BLaER1 (cell line): ENCODE results near the gene ZDHHC11B.

Experiments
- H3K27ac ChIP-seq: shearing (Covaris generic); formaldehyde crosslinking; 2 replicates; pipeline ENCODE4 v1.8.1; 2022
- H3K27me3 ChIP-seq: shearing (Covaris generic); formaldehyde crosslinking; 2 replicates; pipeline ENCODE4 v1.8.1; 2022
- H3K36me3 ChIP-seq: shearing (Covaris generic); formaldehyde crosslinking; 2 replicates; pipeline ENCODE4 v1.8.1; 2022
- H3K4me1 ChIP-seq: shearing (Covaris generic); formaldehyde crosslinking; 2 replicates; pipeline ENCODE4 v1.8.1; 2022
- H3K4me2 ChIP-seq: shearing (Covaris generic); formaldehyde crosslinking; 2 replicates; pipeline ENCODE4 v1.8.1; 2022
- H3K4me3 ChIP-seq: shearing (Covaris generic); formaldehyde crosslinking; 2 replicates; pipeline ENCODE4 v1.8.1; 2022
- H3K9ac ChIP-seq: shearing (Covaris generic); formaldehyde crosslinking; 2 replicates; pipeline ENCODE4 v1.8.1; 2022
- H3K9me3 ChIP-seq: shearing (Covaris generic); formaldehyde crosslinking; 2 replicates; pipeline ENCODE4 v1.8.1; 2022
- H4K20me1 ChIP-seq: shearing (Covaris generic); formaldehyde crosslinking; 2 replicates; pipeline ENCODE4 v1.8.1; 2022
- Cebpa-rat ChIP-seq: shearing (Covaris generic); IDR thresholded peaks from 2 replicates; pipeline ENCODE4 v1.8.1; 2022

The ZDHHC11B gene

DNA sequence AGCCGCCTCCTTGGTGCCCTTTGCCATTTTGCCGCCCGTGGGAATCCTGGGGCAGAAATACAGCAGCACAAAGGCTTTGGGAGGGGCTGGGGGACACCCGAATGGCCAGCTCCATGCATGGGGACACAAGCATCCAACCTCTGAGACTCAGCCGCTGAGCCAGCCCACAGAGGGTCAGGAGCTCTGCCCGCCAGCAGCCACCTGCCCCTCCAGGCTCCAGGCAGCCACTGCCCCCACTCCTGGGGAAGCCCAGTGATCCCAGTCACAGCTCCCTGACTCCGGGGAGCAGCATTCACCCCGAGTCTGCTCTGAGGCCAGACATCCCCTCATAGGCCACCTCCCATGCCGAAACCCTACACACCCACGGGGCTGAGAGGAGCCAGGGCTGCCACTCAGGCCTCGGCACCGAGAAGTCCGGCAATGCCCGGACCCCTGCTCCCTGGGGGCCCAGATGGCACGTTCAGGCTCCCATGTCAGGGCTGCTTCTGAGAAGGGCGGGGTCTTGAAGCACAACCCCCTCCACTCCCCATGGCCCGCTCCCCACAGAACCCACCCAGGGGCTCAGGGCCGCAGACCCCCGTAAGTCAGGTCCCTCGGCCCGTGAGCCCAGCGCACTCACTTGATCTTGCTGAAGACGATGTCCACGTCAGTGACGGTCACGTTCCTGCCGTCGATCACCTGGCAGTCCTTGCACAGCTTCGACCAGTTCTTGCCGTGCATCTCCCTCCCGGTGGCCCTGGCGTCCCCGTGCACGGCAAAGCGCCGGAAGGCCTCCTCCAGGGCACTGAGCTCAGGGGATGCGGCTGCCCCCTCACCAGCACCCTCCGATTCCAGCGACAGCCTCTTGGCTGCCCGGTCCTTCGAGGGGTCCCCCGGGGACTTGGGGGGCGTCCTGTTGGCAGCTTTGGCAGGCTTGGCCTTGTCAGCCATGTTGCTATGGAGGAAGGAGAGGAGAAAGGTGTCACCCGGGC, 107.1 kb downstream of the ZDHHC11B start:
- Histone ChIP-seq H3K4me1 (peaks cover 39% of the 10 kb centered on the region), H3K36me3 (no peaks in the 10 kb centered on the region), H4K20me1 (peaks cover 45% of the 10 kb centered on the region), H3K4me3 (no peak overlapping the region), H3K9me3 (no peaks in the 10 kb centered on the region), H3K9ac (no peak overlapping the region), H3K27ac (no peak overlapping the region), H3K27me3 (0 out of 2 replicates have a peak, but pooled peaks cover 3% of the 10 kb centered on the region), H3K4me2 (no peak overlapping the region)
- no peak for TF ChIP-seq Cebpa-rat

DNA sequence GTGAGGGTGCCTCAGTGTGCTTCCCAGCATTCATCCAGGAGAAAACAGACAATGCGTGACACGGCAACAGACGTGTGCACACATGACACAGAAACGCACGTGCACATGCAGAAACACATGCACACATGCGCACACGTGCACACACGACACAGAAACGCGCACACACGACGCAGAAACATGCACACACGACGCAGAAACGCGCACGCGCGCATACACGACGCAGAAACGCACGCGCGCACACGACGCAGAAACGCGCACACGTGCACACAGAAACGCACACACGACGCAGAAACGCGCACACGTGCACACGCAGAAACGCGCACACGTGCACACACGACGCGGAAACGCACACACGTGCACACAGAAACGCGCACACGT, 107.8 kb downstream of the ZDHHC11B start:
- 0 out of 2 replicates have a peak, but pooled peaks cover 3% of the 10 kb centered on the region for H3K27me3 ChIP-seq
- no peaks in the 10 kb centered on the region for H3K9me3 ChIP-seq
- peaks cover 46% of the 10 kb centered on the region for H3K4me1 ChIP-seq
- H3K4me2 ChIP-seq = peak overlapping the region; percentile 75
- peaks cover 52% of the 10 kb centered on the region for H4K20me1 ChIP-seq
- TF ChIP-seq Cebpa-rat = no peak
- H3K9ac ChIP-seq = no peak overlapping the region
- no peak overlapping the region for H3K4me3 ChIP-seq
- H3K27ac ChIP-seq = no peak overlapping the region
- H3K36me3 ChIP-seq = no peaks in the 10 kb centered on the region

DNA sequence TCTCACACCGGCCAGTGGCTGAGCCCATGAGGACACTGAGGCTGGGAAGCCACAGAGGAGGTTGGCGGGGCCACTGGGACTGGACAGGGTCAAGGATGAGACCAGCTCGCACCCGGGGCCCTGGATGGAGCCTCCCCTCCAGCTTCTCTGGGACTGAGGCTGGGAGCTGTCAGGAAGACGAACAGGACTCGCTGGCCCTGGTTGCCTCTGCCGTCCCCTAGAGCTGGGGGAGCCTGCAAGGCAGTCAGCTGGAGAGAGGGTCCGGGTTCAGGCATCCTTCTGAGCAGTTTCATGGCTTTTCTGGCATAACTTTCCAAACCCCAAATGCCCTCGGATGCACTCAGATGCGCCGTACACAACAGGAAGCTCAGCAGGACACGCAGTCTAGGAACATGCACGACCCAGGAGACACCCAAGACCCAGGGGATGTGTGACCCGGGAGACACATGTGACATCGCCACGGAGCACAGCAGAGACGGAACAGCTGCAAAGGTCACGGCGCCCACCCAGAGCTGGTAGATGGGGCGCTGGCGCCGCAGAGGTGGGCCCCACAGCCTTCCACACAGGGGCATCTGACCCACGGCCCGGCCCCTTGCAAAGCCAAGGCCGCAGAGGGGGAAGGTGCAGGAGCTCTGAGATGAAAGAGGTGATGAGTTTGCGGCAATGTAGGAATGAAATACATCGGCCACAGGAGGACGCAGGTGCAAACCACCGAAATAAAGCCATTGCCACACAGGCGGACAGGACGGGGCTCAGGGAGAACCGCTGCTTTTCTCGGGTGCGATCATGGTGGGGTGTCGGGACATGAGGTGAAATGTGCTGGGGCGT, 108.4 kb downstream of the ZDHHC11B start:
- Histone ChIP-seq H3K27ac (no peak overlapping the region), H3K27me3 (0 out of 2 replicates have a peak, but pooled peaks cover 3% of the 10 kb centered on the region), H4K20me1 (peaks cover 58% of the 10 kb centered on the region), H3K4me1 (peaks cover 48% of the 10 kb centered on the region), H3K9ac (no peak overlapping the region), H3K9me3 (no peaks in the 10 kb centered on the region), H3K36me3 (no peaks in the 10 kb centered on the region), H3K4me3 (no peak overlapping the region), H3K4me2 (peak overlapping the region; percentile 75)
- no peak for TF ChIP-seq Cebpa-rat

DNA sequence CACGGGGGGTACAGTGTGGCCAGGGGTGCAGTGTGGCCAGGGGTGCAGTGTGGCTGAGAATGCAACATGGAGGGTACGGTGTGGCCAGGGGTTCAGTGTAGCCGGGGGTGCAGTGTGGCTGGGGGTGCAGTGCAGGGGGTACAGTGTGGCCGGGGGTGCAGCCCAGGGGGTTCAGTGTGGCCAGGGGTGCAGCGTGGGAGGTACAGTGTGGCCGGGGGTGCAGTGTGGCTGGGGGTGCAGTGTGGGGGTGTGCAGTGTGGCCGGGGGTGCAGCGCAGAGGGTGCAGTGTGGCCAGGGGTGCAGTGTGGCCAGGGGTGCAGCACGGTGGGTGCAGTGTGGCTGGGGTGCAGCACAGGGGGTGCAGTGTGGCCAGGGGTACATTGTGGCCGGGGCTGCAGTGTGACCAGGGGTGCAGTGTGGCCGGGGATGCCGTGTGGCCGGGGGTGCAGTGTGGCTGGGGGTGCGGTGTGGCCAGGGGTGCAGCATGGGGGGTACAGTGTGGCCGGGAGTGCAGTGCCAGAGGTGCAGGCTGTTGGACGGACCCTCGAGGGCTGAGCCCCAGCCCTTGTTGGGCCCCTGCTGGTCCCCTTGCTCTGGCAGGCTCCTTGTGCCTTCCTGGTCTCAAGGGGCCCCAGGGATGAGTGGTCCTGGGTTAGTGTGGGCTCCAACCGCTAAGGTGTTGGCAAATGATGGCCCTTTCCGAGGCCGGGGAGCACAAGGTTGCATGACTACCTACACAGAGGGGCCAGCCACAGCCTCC, 109.2 kb downstream of the ZDHHC11B start:
- Histone ChIP-seq H3K9me3 (no peaks in the 10 kb centered on the region), H3K4me3 (no peak overlapping the region), H3K36me3 (no peaks in the 10 kb centered on the region), H3K27me3 (0 out of 2 replicates have a peak, but pooled peaks cover 3% of the 10 kb centered on the region), H3K4me2 (peak overlapping the region; percentile 75), H4K20me1 (peaks cover 66% of the 10 kb centered on the region), H3K4me1 (peaks cover 48% of the 10 kb centered on the region), H3K27ac (no peak overlapping the region), H3K9ac (no peak overlapping the region)
- TF ChIP-seq Cebpa-rat = no peak

DNA sequence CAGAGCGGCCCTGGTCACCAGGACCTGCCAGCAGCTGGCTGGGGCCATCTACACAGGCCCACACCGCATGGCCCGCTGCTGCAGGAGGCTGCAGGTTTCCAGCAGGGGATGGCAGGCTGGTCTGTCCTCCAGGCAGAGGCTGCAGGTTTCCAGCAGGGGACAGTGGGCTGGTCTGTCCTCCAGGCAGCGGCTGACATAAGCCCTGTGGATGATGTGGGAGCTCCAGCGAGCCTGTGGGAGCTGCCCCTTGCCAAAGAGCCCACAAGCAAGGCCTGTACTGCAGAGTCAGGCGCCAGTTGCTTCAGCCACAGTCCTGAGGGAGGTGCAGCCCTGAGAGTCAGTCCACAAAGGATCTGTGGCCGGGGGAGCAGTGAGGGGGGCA, 109.9 kb downstream of the ZDHHC11B start:
- Histone ChIP-seq H3K4me3 (no peak overlapping the region), H3K27me3 (0 out of 2 replicates have a peak, but pooled peaks cover 3% of the 10 kb centered on the region), H3K4me1 (peaks cover 48% of the 10 kb centered on the region), H3K36me3 (no peaks in the 10 kb centered on the region), H3K4me2 (no peak overlapping the region), H3K9me3 (no peaks in the 10 kb centered on the region), H3K9ac (no peak overlapping the region), H4K20me1 (peaks cover 73% of the 10 kb centered on the region), H3K27ac (no peak overlapping the region)
- no peak for TF ChIP-seq Cebpa-rat

DNA sequence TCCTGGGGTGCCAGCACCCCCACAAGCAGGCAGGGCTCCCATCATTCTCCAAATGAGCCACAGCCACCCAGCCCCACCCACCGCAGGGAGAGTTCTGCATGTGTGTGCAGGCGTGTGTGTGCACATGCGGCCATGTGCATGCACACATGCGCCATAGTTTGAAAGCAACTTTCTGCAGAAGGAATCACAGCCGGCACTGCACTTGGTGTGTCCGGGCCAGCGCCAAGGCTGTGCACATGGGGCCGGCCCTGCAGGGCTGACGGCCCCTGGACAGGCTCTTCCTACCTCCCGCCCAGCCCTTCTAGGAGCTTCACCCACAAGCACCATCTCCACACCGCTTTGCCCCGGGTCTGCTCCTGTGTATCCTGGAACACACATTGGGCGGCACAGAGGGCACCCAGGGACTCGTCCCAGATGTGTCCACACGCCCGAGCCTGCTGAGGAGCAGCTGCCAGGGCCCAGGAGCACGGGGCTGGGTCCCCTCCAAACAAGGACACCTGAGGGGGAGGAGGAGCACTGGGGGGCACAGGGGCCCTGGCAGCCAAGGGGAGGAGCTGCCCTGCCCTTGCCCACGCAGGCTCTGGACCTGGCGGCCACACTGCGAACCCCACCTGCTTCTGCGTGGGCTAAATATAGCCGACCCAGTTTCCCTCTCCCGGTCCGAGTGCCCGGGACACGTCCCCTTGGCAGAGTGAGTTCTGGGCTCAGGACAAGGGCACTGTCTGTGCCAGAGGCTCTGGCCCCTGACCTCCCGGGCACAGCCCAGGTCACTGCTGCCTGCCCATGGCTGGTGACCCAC, 110.5 kb downstream of the ZDHHC11B start:
- no peak for TF ChIP-seq Cebpa-rat
- Histone ChIP-seq H3K36me3 (peaks cover 4% of the 10 kb centered on the region; the same call in 1 of the 2 replicates), H3K9me3 (no peaks in the 10 kb centered on the region), H3K4me2 (no peak overlapping the region), H4K20me1 (peaks cover 79% of the 10 kb centered on the region), H3K4me1 (peaks cover 48% of the 10 kb centered on the region), H3K27ac (no peak overlapping the region), H3K9ac (no peak overlapping the region), H3K4me3 (no peak overlapping the region), H3K27me3 (0 out of 2 replicates have a peak, but pooled peaks cover 3% of the 10 kb centered on the region)

DNA sequence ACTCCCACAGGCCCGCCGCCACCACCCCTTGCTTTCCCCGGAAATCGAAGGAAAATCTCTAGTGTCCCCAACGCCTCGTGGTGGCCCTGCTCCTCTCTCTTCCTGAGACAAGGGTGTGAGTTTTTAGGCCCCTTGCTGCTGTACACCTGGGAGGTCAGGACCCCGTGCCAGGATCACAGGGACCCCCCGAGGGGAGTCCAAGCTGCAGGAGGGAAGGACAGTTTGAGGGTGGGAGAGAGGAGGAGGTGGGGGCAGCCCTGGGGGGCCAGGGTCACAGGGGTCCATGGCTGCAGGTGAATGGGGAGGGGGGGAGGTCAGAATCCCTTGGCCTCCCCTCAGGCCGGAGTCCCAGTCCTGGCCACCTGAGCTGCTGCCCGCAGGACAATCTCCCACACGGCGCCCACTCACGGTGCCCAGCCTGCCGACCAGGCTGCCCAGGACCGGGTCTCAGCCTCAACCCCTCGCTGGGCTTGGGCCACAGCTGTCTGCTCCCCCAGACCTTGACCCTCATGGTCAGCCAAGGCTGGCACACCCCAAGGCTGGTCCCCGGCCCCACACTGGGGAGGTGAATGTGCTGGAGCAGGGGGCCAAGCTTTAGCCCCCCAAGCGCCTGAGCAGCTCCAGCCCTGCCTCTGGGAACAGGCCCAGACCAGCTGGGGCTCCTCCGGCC, 111.2 kb downstream of the ZDHHC11B start:
- no peak overlapping the region for H3K27ac ChIP-seq
- no peak overlapping the region for H3K9ac ChIP-seq
- peaks cover 86% of the 10 kb centered on the region for H4K20me1 ChIP-seq
- H3K9me3 ChIP-seq = no peaks in the 10 kb centered on the region
- peak overlapping the region; percentile 51 for H3K4me2 ChIP-seq
- peaks cover 11% of the 10 kb centered on the region for H3K36me3 ChIP-seq
- H3K4me1 ChIP-seq = peaks cover 48% of the 10 kb centered on the region
- no peak overlapping the region for H3K4me3 ChIP-seq
- H3K27me3 ChIP-seq = 0 out of 2 replicates have a peak, but pooled peaks cover 3% of the 10 kb centered on the region
- no peak for TF ChIP-seq Cebpa-rat

DNA sequence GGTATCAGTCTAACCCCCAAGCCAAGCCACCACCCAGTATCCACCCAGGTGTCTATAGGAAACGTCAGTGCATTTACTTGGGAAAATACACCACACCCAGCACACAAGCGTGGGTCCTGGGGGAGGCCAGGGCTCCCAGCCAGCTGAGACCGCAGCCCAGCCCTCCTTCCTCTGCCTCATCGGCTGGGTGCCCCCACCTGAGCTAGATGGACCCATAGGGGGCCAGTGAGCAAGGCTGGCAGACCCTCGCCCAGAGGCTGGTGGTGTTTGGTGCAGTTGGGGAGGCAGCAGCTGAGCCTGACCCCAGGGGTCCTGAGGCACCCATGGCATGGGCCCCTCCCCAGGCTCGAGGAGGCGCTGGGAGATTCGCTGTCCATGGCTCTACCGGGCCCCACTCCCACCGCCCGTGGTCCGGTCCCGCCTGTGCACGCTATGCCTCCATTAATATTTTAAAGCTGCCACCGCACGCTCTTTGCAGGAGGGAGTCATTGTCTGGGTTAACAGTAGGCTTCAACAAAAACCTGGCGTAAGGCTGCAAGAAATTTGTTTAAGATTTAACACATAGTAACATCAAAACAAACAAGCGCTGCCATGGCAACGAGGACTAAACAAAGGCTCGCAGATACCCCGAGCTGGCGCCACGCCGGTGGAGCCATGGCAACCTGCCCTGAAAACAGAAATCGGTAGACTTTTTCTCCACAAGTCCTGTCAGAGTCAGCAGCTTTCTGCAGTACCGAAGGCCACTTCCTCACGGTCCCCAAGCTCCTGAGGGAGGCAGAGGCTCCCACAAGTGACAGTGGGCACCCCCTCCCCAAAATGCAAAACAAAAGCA, 112.0 kb downstream of the ZDHHC11B start:
- H4K20me1 ChIP-seq = peaks cover 88% of the 10 kb centered on the region
- no peak overlapping the region for H3K27ac ChIP-seq

More for the DNA sequence above, 112.0 kb downstream of the ZDHHC11B start:
- Histone ChIP-seq H3K4me2 (peak overlapping the region; percentile 51), H3K4me3 (no peak overlapping the region), H3K9me3 (no peaks in the 10 kb centered on the region), H3K9ac (no peak overlapping the region), H3K4me1 (peaks cover 48% of the 10 kb centered on the region), H3K36me3 (peaks cover 19% of the 10 kb centered on the region), H3K27me3 (0 out of 2 replicates have a peak, but pooled peaks cover 3% of the 10 kb centered on the region)
- no peak for TF ChIP-seq Cebpa-rat
